ENCODE data around the gene GAB3.

- TF ChIP-seq, protein P1, sequence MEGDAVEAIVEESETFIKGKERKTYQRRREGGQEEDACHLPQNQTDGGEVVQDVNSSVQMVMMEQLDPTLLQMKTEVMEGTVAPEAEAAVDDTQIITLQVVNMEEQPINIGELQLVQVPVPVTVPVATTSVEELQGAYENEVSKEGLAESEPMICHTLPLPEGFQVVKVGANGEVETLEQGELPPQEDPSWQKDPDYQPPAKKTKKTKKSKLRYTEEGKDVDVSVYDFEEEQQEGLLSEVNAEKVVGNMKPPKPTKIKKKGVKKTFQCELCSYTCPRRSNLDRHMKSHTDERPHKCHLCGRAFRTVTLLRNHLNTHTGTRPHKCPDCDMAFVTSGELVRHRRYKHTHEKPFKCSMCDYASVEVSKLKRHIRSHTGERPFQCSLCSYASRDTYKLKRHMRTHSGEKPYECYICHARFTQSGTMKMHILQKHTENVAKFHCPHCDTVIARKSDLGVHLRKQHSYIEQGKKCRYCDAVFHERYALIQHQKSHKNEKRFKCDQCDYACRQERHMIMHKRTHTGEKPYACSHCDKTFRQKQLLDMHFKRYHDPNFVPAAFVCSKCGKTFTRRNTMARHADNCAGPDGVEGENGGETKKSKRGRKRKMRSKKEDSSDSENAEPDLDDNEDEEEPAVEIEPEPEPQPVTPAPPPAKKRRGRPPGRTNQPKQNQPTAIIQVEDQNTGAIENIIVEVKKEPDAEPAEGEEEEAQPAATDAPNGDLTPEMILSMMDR (IDR thresholded peaks at IDR 0.05) = no peak
- no peak for TF ChIP-seq FOSL2 (IDR thresholded peaks at IDR 0.05; ENCODE audit: borderline replicate concordance, low read depth)
- TF ChIP-seq POLR2AphosphoS5 (IDR thresholded peaks at IDR 0.05; ENCODE audit: low read depth, low read length) = no peak
- TF ChIP-seq ELF1 (IDR thresholded peaks at IDR 0.05) = no peak
- TF ChIP-seq, protein P2, sequence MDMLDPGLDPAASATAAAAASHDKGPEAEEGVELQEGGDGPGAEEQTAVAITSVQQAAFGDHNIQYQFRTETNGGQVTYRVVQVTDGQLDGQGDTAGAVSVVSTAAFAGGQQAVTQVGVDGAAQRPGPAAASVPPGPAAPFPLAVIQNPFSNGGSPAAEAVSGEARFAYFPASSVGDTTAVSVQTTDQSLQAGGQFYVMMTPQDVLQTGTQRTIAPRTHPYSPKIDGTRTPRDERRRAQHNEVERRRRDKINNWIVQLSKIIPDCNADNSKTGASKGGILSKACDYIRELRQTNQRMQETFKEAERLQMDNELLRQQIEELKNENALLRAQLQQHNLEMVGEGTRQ (IDR thresholded peaks at IDR 0.05; ENCODE audit: borderline replicate concordance, low read depth, low read length) = no peak
- TF ChIP-seq YY1 (IDR thresholded peaks at IDR 0.05; ENCODE audit: low read depth) = no peak
- TF ChIP-seq EZH2phosphoT487 (IDR thresholded peaks at IDR 0.05; ENCODE audit: borderline replicate concordance, low read depth) = no peak
- no peak for TF ChIP-seq NFIC (IDR thresholded peaks at IDR 0.05; ENCODE audit: borderline replicate concordance)
- TF ChIP-seq, protein P3, sequence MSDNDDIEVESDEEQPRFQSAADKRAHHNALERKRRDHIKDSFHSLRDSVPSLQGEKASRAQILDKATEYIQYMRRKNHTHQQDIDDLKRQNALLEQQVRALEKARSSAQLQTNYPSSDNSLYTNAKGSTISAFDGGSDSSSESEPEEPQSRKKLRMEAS (IDR thresholded peaks at IDR 0.05; ENCODE audit: low read depth) = no peak
Measured at GRCh38 chrX:154779261-154779660, 28.4 kb upstream of the GAB3 start.

All from SK-N-SH (cell line).